ENCODE data around the gene RPL13A. TPM values are rescaled to one million over a fixed set of nuclear protein-coding genes. Genes with fewer than 3 reads are reported as not detected.

RPL13A gene
- total RNA-seq, 6 experiments from 2014 or later = 2,015 to 2,373 (median 2,179) TPM

- Mint-ChIP-seq H3K4me3 (peak within 1 kb of the TSS; percentile 89), H3K27ac (peak within 1 kb of the TSS; percentile 84), H3K4me1 (ENCODE audit: low read depth) (peaks cover 29% of the 10 kb centered on the region), H3K9me3 (no peaks in the 10 kb centered on the region), H3K36me3 (ENCODE audit: low read depth) (no peaks in the 10 kb centered on the region), H3K27me3 (ENCODE audit: insufficient read depth) (no peaks in the 10 kb centered on the region)
- peak; percentile 54 for DNase-seq
- peak; percentile 100 for TF ChIP-seq CTCF (IDR thresholded peaks at IDR 0.05)
Observed at GRCh38 chr19:49473868-49474541, 13.4 kb upstream of the RPL13A start, which contains the start of gene FLT3LG. FLT3LG (plus strand) TSS chr19:49474215; CDS start chr19:49474640, 425 bp downstream.

- H3K9me3 Mint-ChIP-seq = no peaks in the 10 kb centered on the region
- H3K27ac Mint-ChIP-seq = peak overlapping the region; percentile 84
- no peak for DNase-seq
- H3K36me3 Mint-ChIP-seq (ENCODE audit: low read depth) = no peaks in the 10 kb centered on the region
- no peak for TF ChIP-seq CTCF (IDR thresholded peaks at IDR 0.05)
- peaks cover 29% of the 10 kb centered on the region for H3K4me1 Mint-ChIP-seq (ENCODE audit: low read depth)
- no peaks in the 10 kb centered on the region for H3K27me3 Mint-ChIP-seq (ENCODE audit: insufficient read depth)
- H3K4me3 Mint-ChIP-seq = peak overlapping the region; percentile 89
Observed at GRCh38 chr19:49474542-49474924, 12.9 kb upstream of the RPL13A start.

- no peaks in the 10 kb centered on the region for H3K27me3 Mint-ChIP-seq (ENCODE audit: insufficient read depth)
- H3K36me3 Mint-ChIP-seq (ENCODE audit: low read depth) = no peaks in the 10 kb centered on the region
- H3K4me3 Mint-ChIP-seq = peak overlapping the region; percentile 89
- DNase-seq = no peak
- TF ChIP-seq CTCF (IDR thresholded peaks at IDR 0.05) = no peak
- H3K9me3 Mint-ChIP-seq = no peaks in the 10 kb centered on the region
- peaks cover 29% of the 10 kb centered on the region for H3K4me1 Mint-ChIP-seq (ENCODE audit: low read depth)
- peak overlapping the region; percentile 84 for H3K27ac Mint-ChIP-seq
Observed at GRCh38 chr19:49475191-49475917, 12.1 kb upstream of the RPL13A start.

- Mint-ChIP-seq H3K27me3 (ENCODE audit: insufficient read depth) (no peaks in the 10 kb centered on the region; the same call in 1 of the 2 replicates), H3K4me3 (0 out of 2 replicates have a peak overlapping the region, but pooled peaks have one; percentile 15), H3K27ac (no peak overlapping the region), H3K9me3 (no peaks in the 10 kb centered on the region), H3K4me1 (ENCODE audit: low read depth) (peaks cover 29% of the 10 kb centered on the region), H3K36me3 (ENCODE audit: low read depth) (no peaks in the 10 kb centered on the region)
- TF ChIP-seq CTCF (IDR thresholded peaks at IDR 0.05) = peak; percentile 54
- DNase-seq = no peak
Observed at GRCh38 chr19:49475995-49476880, 11.2 kb upstream of the RPL13A start.

GRCh38 chr19:49479975-49480628, 7.3 kb upstream of the RPL13A start:
- H3K9me3 Mint-ChIP-seq = no peaks in the 10 kb centered on the region
- H3K27ac Mint-ChIP-seq = no peak overlapping the region
- no peak for TF ChIP-seq CTCF (IDR thresholded peaks at IDR 0.05)
- no peak for DNase-seq
- H3K36me3 Mint-ChIP-seq (ENCODE audit: low read depth) = no peaks in the 10 kb centered on the region
- H3K4me3 Mint-ChIP-seq = no peak overlapping the region
- peaks cover 14% of the 10 kb centered on the region for H3K4me1 Mint-ChIP-seq (ENCODE audit: low read depth)
- no peaks in the 10 kb centered on the region; the same call in 1 of the 2 replicates for H3K27me3 Mint-ChIP-seq (ENCODE audit: insufficient read depth)

Measured in HFFc6 (cell line).